Inflammatory macrophage treated with lipopolysaccharide for 4 hours (primary cell): ENCODE results near the gene POFUT2.

ENCODE experiments used
- DNase-seq: peaks from one replicate; pipeline ENCODE4 v3.0.0-alpha.2; 2020

POFUT2 gene

DNA sequence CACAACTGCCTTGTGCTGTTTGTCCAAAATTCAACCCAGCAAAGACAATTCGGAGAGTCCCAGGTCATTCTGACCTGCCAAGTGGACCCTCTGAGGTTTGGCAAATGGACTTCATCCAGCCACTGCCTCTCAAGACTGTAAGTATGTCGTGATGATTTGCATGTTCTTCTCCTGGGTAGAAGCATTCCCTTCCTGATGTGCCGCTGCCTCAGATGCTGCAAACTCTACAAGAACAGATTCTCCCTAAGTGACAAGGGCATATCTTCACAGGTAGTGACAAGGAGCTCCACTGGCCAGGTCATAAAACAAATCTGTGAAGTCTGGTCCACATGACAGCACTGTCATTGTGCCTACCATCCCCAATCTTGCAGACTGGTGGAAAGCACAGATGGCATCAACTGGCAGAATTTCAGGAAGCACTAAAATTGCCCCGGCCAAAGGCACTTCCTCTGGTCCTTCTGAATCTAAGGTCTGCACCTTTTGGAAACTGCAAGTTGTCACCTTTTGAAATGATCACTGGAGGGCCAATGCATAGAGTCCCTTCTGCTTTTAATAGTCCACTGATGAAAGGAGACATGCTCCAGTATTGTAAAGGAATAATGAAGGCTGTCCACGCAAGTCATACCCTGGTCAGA is 27.4 kb downstream of the POFUT2 start:
- no peak for DNase-seq

DNA sequence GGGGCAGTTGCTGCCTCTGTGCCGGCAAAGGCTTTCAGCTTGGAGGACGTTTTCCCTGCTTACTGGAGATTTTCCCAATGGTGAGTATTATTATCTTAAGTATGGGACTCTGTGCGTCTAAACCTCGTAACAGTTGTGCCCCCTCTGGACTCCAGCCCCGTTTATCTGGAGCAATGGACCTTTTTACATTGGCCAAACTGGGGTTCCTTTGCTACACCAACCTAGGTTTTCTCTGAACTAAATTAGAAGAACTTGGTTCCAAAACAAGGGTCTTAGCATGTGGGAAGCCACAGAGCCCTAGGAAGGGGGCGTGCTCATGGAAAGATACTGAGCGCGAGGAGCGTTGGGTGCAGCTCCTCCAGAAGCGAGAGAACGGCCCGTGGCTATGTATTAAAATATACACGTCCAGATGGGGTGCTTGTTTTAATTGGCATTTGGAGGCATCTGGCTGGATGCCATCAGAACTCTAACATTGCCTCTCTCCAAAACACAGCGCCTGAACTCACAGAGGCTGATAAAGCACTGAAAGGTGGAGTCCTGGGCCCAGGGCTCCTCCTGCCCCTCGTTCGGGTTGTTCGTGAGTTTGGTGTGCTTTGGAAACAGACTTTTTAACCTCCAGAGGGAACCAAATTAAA is 28.4 kb downstream of the POFUT2 start:
- DNase-seq = no peak

DNA sequence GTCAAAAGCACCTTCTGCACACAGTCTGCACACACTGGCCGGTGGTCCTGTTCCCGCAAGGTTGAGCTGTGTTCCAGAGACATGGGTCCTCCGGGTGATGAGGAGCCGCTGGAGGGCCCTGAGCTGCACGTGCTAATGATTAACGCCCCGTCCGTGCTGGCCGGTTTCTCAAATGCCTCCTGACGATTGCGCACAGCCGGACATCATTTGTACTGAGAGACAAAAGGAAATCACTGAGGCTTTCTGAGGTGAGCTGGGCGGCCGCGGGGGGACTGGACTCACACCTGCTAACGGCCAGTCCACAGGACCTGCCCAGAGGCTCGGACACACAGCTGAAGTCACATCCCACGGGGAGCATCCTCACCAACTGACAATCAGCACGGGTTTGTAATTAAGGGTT is 29.2 kb downstream of the POFUT2 start:
- DNase-seq = no peak

DNA sequence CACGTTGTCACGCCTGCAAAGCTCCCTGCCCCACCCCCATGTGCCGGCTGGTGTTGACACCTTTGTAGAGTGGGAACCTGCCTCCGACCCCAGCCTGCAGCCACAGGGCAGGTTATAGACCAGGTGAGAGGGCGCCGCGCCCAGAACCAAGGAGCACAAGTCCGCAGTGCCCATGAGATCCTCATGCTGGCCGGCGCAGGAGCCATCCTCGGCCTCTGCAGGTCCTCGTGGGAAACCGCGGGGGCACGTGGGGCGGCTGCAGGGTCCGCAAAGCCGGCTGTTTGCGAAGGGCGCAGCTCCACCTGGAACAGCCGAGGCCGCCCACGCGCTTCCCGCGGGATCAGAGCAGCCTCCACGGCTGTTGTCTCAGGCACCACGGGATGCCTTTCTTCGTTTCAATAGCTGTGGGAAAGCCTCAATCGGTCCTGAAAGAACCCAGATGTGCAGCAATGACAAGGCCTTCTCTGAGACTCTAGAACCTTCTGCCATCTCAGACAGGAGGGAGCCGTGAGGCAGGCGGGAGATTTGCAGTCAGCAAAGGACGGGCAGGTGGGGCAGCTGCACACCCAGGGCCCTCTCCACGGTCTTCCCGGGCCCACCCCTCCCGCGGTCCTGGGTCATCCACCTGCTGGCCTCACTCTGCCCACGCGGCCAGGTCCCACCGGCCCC is 29.9 kb downstream of the POFUT2 start:
- no peak for DNase-seq

DNA sequence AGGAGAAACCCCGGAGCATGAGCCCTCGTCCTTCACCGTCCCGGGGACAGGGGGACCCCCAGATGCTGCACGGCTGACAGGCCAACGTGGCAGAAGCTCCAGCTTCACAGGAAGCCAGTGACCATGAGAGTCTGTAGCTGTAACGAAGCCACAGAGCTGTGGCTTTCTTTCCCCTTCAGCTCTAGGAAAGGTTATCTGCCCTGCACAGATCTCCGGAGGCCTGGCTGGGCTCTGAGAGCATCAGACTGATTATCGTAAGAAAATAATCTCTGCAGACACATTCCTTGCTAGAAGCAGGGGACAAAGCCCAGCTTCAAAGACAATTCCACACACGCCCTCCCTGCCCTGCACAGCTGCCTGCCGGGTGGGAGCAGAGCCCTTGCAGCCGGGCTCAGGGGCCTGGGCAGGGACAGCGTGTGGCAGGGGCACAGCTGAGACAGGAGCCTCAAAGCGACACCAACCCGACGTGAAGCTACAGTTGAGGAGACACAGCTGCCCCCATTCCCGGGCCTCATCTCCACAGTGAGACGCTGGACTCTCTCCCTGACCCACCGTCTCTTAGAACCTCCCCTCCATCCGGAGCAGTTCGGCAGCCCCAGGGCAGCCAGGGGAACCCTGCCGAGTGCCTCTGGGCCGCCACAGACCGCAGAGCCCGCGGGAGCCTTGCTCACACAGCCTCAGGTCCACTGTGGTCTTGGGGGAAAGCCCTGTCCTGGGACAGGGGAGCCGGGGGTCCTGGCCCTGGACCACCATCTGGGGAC is 30.6 kb downstream of the POFUT2 start:
- DNase-seq = no peak

DNA sequence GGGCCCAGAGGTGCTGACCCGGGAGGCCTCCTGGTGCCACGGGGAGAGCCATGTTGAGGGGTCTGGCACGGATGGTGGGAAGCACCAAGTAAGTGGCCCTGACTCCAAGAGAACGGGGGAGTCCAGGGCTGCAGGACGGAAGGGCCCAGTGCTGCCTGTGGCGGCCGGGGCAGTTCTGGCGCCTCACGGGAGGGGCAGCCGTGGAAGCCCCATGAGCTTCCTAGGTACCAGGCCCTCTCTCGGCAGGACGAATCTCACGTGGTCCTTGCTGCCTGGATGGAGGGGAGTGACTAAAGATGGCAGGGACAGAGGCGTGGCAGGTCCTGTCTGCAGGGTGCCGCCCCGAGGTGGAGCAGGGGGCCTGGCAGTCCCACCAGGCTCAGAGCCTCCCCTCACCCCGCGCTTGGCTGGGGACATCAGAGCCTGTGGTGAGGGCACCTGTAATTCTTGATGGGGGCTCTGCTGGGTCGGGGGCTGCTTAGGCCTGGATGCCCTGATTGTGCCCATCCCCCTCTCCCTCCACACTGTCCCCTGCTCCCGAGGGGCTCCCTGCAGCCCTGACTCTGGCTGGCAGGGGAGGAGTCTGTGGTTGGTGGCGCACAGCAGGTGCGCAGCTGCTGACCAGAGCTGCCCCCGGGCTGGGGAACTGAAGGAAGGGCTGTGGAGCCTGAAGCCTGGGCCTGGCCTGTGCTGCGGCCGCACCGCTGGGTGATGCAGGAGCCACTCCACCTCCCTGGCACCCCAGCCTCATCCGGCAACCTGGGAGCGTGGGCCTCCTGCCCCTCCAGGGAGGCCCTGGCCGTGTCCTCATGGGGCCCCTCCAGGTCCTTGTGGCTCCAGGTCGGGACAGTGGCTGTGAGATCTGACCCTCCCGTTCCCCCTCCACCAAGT is 31.4 kb downstream of the POFUT2 start:
- no peak for DNase-seq

DNA sequence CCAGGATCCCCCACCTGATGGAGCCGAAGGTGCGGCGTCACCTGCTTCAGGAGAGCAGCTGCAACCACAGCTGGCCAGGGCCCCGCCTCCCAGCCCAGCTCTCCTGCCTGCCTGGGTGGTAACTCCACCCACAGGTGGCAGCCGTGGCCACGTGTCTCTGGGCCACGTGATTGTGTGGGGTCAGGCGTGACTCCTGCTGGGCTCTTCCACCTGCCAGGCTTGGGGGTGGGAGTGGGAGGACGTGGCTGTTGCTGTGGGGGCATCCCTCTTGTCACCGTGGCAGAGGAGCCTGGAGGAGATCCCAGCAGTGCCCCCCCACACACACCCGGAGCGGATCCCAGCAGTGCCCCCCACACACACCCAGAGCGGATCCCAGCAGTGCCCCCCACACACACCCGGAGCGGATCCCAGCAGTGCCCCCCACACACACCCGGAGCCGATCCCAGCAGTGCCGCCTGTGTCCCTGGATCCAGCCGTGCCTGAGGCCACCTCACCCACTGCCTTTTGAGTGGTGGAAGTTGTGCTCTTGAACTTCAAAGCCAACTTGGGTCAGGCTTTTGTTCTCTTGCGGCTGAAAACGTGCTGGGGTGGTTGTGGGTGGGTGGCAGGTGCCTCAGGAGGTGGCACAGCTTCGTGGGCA is 32.2 kb downstream of the POFUT2 start:
- DNase-seq = no peak

DNA sequence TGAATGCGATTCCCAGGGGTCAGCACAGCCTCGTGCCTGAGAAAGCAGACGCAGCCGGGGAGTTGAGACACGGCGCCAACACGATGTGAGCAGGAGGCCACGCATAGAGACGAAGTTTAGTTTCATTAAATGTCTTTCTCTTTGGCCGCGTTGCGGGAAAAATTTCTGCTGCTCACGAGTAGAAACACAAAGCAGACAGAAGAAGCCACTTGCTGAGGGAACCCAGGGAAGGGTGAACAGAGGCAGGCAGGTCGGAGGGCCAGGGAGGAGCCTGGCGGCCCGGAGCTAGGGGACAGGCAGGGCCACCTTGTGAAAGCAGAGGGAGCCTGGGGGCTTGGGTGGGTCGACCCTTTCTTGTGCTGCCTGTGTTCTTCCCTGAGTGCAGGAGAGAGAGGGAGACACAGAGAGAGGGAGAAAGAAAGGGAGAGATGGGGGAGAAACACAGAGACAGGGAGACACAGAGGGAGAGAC is 33.2 kb downstream of the POFUT2 start:
- DNase-seq = no peak

DNA sequence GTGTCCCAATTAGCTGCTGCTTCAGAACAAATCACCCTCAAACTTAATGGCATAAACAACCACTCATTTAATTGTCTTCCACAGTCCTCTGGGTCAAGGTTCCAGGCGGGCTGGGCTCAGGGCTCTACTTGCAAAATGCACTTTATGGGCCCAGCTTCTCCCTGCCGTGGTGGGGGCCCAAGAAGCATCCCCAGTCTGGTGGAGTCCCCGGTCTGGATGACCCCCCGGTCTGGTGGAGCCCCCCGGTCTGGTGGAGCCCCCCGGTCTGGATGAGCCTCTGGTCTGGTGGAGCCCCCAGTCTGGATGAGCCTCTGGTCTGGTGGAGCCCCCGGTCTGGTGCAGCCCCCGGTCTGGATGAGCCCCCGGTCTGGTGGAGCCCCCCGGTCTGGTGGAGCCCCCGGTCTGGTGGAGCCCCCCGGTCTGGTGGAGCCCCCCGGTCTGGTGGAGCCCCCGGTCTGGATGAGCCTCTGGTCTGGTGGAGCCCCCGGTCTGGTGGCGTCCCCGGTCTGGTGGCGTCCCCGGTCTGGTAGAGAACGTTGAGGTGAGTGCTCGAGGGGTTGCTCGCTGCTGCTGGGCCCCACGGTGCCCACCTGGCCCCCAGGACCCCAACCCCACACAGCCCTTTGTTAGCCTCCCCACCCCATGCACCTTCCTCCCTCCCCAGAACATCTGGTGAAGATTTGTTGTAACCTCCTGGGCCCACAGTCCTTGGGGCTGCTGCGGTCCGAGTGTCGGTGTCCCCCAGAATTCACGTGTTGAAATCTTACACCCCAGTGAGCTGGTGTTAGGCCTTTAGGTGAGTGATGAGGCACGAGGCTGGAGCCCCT is 33.8 kb downstream of the POFUT2 start:
- no peak for DNase-seq

DNA sequence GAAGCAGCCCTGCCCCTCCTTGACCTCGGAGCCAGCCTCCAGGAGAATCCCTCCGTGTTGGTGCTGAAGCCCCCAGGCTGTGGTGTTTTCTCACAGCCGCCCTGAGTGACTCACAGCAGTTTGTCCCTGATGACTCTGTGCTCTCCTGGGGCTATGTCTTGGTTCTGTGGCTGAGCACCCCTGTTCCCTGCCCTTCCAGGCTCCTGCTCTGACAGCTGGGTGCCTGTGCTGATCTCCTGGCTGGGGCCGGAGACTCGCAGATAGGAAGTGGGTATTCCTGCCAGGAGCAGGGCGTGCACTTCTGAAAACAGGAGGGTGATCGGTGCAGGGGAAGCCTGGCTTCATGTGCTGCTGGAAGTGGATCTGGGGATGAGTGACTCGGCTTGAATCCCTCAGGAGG is 34.5 kb downstream of the POFUT2 start:
- no peak for DNase-seq

DNA sequence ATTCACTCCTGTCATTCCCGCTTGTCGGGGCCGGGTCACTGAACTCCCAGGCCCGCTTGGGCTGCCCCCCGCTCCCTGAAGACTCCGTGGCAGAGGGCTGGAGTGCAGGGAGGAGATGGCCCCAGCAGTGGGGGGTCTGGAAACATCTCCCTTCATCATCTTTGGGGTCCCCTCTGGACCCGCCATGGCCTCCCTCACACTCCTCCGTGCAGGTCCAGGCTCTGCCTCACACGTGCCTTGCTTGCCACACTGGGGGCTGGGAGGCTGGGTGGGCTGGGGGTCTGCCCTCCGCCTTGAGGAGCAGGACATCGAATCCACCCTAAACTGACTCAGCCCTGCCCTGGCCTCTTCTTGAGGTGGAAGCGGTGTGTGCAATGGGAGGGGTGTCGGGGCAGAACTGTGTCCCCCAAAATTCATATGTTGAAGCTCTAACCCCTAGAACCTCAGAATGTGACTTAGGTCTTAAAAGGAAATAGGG is 35.2 kb downstream of the POFUT2 start:
- DNase-seq = no peak

DNA sequence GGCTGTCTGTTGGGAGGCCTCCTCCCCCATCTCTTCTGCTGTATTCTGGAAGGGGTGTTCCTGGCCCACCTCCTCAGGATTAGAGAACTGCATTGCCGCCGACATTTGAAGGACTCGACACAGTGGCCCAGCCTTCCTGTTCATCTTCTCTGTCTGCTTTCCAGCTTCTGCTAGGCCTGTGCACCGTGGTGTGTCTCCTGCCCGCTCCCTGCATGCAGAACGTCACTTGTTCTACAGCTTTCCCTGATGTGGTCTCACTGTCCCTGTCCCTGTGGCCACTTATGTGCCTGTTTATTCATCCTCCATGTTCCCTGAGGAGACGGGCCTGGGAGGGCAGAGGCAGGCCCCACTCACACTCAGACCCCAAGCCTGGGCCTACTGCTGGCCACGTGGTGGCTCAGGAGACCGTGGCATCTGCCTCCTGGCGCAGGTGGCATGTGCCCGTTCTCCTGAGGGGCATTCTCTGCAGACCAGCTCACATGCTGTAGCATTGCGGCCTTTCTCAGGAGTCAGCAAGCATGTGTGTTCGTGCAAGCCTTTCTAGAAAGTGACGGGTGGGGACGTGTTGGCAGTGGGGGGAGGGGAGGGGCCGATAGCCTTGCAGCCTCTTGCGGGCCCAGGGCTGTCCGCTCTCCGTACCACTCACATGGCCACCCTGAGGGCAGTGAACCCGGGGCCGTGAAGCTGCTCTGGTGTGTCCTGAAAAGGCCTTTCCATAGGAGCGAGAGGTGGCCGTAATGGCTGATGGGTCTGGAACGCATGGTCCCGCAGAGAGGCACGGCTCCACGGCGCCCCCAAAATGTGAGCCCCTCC is 35.9 kb downstream of the POFUT2 start:
- no peak for DNase-seq

DNA sequence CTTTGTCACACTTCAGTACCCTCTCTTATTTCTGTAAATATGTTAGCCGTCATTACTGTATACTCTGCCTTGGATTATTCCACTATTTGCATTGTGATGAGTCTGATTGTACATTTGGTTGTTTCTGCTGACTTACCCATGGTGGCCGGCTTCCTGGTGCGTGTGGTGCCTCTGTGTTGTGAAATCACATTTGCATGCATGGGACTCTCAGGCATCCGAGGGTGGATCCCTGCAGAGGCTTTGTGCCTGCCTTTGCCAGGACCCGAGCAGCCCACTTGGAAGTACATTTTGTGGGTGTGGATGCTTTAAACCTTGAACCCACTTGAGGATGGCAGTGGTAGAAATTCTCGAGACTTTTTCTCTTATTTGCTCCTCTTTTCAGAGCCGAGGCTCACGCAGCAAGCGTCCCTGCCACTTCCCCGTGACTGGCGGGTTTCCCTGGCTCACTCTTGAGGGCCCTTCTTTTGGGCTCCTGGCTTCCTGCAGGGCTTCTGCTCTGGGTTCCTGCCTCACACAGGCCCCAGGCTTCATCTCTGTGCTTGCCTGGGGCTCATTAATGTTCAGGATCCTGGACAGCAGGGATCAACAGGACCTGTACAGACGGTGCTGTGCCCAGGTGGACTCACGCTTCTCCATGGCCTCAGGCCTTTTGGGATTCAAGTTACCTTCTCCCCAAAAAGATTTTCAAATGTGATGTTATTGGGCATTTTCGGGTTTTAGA is 36.6 kb downstream of the POFUT2 start:
- no peak for DNase-seq

DNA sequence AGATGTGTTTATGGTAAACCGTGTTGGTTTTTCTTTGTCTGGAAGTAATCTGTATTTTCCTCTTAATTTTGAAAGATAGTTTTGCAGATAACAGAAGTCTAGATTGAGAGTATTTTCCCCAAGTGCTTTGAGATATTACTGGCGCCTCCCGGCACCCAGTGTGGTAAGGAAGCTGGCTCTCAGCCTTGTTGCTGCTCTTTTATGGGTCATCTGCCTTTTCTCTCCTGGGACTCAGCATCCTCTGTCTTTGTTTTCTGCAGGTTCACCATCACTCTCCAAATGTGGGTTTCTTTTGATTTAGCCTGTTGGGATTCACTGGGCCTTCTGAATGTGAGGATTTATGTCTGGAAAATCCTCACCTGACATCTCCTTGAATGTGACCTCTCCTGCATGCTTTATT is 37.4 kb downstream of the POFUT2 start:
- no peak for DNase-seq

DNA sequence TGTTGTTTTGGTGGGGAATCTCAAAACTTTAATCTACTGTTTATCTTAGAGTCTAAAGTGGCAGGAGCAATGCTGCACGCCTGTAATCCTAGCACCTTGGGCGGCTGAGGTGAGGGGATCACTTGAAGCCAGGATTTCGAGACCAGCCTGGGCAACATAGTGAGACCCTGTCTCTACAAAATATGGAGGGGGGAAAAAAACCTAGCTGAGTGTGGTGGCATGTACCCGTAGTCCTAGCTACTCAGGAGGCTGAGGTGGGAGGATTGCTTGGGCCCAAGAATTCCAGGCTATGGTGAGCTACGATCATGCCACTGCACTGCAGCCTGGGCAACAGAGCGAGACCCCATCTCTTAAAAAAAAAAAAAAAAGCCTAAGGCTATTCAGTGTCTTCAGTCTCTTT is 38.1 kb downstream of the POFUT2 start:
- no peak for DNase-seq

DNA sequence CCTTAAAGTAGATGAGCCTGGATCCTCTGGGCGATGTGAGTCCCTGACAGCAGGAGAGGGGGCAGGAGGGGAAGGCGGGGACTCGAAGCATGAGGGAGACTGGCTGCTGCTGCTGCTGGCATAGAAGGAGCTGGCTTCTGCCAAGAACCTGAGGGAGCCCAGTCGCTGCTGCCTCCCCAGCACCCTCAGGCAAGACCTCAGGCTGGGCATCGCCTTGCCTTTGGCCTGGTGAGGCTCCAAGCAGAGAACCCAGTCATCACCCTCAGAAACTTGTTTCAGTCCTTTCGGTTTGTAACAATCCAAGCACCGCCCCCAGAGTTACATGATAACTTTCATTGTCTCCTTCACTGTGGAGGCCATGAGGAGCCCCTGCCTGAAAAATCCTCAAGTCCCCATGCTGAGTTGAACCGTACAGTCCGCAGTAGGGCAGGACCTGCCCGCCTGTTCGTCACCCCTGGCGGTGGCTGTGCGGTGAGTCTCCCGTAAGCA is 38.8 kb downstream of the POFUT2 start:
- no peak for DNase-seq

DNA sequence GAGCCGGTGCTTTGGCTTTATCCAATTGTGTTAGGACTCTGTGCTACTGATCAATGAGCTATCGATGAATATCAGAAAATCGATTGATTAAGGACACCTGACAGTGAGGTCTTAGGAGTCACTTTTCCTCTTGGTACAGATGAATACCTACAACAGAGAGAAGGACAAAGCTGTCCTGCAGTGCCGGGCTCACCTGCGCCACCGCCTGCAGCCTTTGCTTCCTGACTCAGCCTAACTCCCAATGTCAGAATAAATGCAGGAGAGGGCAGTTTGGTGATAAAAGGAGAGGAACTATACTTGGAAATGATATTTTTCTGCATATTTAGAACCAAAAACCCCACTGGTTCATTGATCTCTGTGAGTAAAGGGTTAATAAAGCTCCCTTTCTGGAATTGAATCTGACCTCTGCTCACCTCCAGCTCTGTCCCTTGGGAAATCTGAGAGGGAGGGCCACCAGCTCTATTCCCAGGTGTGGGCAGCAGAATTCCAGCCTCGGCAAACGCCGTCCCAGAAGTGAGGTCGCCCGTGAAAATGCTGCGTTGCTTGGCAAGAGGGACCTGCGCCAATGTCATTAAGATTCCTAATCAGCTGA is 39.3 kb downstream of the POFUT2 start:
- no peak for DNase-seq

DNA sequence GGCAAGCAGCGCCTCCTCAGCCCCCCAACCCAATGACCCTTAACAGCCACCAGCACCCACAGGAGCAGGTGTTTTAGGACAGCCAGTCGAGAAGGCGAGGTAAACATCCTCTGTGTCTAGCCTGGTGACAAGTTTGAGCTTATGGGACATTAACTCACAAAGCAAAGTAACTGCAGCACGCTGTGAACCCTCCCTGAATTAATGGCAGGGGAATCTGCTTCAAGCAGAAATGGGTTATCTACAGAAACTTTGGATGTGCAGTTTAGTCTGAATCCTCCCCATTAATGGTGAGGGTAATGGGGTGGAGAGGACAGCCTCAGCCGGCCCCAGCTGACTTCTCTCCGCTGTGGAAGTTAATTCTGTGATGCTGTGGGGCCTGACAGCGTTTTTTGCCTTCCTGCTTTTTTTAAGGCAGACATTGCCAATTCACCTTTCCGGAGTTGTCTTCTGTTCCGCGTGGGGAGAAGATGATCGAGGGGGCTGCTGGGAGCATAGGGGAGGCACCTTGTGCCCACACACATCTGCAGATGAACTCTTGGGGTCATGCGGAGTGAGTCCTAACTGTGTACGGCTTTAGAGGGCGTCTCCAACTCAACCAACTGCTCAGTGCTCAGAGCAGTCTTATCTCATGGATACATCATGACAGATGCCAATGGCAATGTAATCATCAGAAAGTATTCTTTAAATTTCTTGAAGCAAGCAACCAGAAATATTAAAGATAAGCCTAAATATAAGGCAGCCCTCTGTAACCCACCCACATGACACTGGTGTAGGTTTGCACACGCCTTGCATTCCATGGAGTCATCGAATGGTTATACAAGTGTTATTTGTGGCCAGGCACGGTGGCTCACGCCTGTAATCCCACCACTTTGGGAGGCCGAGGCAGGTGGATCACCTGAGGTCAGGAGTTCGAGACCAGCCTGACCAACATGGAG is 41.0 kb downstream of the POFUT2 start:
- DNase-seq = no peak
